H1 (cell line): ENCODE measurements around the gene PRSS48. TPM values are rescaled to one million over a fixed set of nuclear protein-coding genes. Genes with fewer than 3 reads are reported as not detected.

ENCODE experiments used
- BCL11A ChIP-seq, 2 experiments: IDR thresholded peaks; one replicate each; pipeline ENCODE4 v1.6.1; 2011; ENCODE audit warnings: low read depth in 2 of 2, low read length in 2 of 2, mild to moderate bottlenecking in 2 of 2
- polyA plus RNA-seq, 7 experiments: library from polyadenylated mRNA; depleted of rRNA in 3 of 7; stranded (reverse) in 5 of 7; unstranded in 2 of 7; fragments of >200 nt in 5 of 7; fragments of 200-250 nt in 2 of 7; gene quantifications; 1 replicate in 5 of 7; 2 replicates in 1 of 7; 4 replicates in 1 of 7; pipeline versions ENCODE4 v1.2.1 to v1.2.3, GENCODE V29; 2011 to 2013; ENCODE audit warnings: missing spikeins in 2 of 7, mixed read lengths in 2 of 7
- total RNA-seq: library from RNA; stranded (reverse); fragmentation: NEBNext Ultra II Directional; extraction: Animal tissue kit (Norgen Biotek cat#: 25700); gene quantifications from 2 replicates; pipeline ENCODE4 v1.2.1, GENCODE V29; 2021
- TF ChIP-seq, protein P1 (sequence below): fragments of 300-600 bp; sonication (generic); IDR thresholded peaks from 2 replicates; pipeline ENCODE4 v1.7.1; 2012; ENCODE audit warnings: low read length, moderate library complexity, mild to moderate bottlenecking, inconsistent platforms; ENCODE audit not compliant: insufficient replicate concordance

The PRSS48 gene
- total and polyA plus RNA-seq, 2 of the 8 experiments (the other 6 are each of a cell fraction or from before 2014, with no cell fraction given): not detected

DNA sequence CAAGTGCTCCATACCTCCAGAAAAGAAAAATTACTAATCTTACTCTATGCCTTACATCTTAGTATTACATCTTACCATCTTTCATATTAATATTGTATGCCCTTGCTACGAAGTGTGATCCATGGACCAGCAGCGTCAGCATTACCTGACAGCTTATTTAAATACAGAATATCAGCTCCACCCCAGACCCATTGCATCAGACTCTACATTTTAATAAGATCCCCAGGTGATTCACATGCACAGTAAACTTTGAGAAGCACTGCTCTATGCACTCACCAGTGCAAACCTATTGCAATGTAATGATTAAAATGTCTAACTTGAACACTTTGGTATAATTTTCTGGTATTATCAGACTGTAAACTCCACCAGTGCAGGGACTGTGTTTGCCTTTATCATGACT is 62.5 kb downstream of the PRSS48 start (continued):
- TF ChIP-seq, protein P1, sequence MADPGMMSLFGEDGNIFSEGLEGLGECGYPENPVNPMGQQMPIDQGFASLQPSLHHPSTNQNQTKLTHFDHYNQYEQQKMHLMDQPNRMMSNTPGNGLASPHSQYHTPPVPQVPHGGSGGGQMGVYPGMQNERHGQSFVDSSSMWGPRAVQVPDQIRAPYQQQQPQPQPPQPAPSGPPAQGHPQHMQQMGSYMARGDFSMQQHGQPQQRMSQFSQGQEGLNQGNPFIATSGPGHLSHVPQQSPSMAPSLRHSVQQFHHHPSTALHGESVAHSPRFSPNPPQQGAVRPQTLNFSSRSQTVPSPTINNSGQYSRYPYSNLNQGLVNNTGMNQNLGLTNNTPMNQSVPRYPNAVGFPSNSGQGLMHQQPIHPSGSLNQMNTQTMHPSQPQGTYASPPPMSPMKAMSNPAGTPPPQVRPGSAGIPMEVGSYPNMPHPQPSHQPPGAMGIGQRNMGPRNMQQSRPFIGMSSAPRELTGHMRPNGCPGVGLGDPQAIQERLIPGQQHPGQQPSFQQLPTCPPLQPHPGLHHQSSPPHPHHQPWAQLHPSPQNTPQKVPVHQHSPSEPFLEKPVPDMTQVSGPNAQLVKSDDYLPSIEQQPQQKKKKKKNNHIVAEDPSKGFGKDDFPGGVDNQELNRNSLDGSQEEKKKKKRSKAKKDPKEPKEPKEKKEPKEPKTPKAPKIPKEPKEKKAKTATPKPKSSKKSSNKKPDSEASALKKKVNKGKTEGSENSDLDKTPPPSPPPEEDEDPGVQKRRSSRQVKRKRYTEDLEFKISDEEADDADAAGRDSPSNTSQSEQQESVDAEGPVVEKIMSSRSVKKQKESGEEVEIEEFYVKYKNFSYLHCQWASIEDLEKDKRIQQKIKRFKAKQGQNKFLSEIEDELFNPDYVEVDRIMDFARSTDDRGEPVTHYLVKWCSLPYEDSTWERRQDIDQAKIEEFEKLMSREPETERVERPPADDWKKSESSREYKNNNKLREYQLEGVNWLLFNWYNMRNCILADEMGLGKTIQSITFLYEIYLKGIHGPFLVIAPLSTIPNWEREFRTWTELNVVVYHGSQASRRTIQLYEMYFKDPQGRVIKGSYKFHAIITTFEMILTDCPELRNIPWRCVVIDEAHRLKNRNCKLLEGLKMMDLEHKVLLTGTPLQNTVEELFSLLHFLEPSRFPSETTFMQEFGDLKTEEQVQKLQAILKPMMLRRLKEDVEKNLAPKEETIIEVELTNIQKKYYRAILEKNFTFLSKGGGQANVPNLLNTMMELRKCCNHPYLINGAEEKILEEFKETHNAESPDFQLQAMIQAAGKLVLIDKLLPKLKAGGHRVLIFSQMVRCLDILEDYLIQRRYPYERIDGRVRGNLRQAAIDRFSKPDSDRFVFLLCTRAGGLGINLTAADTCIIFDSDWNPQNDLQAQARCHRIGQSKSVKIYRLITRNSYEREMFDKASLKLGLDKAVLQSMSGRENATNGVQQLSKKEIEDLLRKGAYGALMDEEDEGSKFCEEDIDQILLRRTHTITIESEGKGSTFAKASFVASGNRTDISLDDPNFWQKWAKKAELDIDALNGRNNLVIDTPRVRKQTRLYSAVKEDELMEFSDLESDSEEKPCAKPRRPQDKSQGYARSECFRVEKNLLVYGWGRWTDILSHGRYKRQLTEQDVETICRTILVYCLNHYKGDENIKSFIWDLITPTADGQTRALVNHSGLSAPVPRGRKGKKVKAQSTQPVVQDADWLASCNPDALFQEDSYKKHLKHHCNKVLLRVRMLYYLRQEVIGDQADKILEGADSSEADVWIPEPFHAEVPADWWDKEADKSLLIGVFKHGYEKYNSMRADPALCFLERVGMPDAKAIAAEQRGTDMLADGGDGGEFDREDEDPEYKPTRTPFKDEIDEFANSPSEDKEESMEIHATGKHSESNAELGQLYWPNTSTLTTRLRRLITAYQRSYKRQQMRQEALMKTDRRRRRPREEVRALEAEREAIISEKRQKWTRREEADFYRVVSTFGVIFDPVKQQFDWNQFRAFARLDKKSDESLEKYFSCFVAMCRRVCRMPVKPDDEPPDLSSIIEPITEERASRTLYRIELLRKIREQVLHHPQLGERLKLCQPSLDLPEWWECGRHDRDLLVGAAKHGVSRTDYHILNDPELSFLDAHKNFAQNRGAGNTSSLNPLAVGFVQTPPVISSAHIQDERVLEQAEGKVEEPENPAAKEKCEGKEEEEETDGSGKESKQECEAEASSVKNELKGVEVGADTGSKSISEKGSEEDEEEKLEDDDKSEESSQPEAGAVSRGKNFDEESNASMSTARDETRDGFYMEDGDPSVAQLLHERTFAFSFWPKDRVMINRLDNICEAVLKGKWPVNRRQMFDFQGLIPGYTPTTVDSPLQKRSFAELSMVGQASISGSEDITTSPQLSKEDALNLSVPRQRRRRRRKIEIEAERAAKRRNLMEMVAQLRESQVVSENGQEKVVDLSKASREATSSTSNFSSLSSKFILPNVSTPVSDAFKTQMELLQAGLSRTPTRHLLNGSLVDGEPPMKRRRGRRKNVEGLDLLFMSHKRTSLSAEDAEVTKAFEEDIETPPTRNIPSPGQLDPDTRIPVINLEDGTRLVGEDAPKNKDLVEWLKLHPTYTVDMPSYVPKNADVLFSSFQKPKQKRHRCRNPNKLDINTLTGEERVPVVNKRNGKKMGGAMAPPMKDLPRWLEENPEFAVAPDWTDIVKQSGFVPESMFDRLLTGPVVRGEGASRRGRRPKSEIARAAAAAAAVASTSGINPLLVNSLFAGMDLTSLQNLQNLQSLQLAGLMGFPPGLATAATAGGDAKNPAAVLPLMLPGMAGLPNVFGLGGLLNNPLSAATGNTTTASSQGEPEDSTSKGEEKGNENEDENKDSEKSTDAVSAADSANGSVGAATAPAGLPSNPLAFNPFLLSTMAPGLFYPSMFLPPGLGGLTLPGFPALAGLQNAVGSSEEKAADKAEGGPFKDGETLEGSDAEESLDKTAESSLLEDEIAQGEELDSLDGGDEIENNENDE: no peak
- no peak for TF ChIP-seq BCL11A (IDR thresholded peaks at IDR 0.05; ENCODE audit: low read depth in 2 of 2, low read length in 2 of 2)
